GM12891 (cell line): Measurements from ENCODE around the gene RAPGEF2.
"Not testable (repeated sequence)": the region's sequence is repeated elsewhere in the genome, so short reads cannot be mapped to it uniquely, and the experiment has no call there.

Source experiments
- DNase-seq: peaks from one replicate; pipeline ENCODE4 v3.0.0; 2011; ENCODE audit warnings: low spot score; ENCODE audit not compliant: insufficient read length
- FAIRE-seq: peaks from 2 replicates; lab custom pipeline; 2011; peaks lifted over from hg19 to GRCh38; lab: Jason Lieb, UNC
- PAX5 ChIP-seq: IDR thresholded peaks from 2 replicates; pipeline ENCODE4 v1.6.1; 2011; ENCODE audit warnings: low read length, moderate library complexity, mild to moderate bottlenecking; ENCODE audit not compliant: insufficient read depth, severe bottlenecking
- POLR2A ChIP-seq: IDR thresholded peaks from 2 replicates; pipeline ENCODE4 v1.6.1; 2011; ENCODE audit warnings: low read depth, low read length, control low read depth
- POLR2AphosphoS5 ChIP-seq: IDR thresholded peaks from 2 replicates; pipeline ENCODE4 v1.6.1; 2011; ENCODE audit warnings: low read depth, low read length, control low read depth
- POU2F2 ChIP-seq: IDR thresholded peaks from 2 replicates; pipeline ENCODE4 v1.6.1; 2011; ENCODE audit warnings: low read depth, mild to moderate bottlenecking, control low read depth, low read length, moderate library complexity
- SPI1 ChIP-seq: IDR thresholded peaks from 2 replicates; pipeline ENCODE4 v1.6.1; 2011; ENCODE audit warnings: low read depth, low read length, control low read depth
- TAF1 ChIP-seq: IDR thresholded peaks from 2 replicates; pipeline ENCODE4 v1.6.1; 2011; ENCODE audit warnings: low read depth, low read length, control low read depth

RAPGEF2 gene

DNA sequence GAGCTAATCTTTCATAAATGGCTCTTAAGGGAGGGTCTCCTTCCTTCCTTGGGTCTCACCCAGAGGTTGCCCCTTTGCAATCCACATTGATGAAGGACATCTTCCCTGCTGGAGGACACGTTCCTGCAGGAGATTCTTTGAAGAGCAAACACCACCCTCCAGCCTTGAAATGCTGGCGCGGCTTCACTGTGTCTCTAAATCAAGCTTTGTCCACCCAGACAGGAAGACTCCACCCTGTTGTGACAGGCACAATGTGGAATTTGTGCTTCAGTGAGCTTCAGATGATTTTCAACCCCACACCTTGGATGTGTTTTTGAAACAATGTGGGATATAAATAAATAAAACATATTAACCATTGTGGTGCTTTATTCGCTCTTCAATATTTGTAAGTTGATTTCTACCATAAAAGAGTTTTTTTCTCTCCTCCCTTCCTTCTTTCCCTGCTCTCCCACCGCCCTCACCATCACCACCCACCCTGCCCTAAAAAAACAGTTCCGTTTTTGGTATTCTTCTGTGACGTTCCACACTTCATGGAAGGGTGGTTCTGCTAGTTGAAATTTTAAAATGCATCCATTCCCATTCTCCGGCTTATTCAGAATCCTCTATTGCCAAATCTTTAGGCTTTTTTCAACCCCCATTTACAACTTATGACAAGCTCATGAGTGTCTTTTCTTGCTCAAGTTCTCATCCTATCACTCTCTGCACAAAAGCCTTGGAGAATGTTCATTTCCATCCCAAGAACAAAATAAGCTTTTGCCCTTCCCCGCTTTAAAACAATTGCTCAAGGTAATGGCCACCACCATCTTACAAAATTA is 264.3 kb downstream of the RAPGEF2 start:
- FAIRE-seq = no peak
- TF ChIP-seq SPI1 (no peak), POU2F2 (no peak), POLR2AphosphoS5 (no peak), TAF1 (no peak), POLR2A (no peak), PAX5 (no peak)
- no peak for DNase-seq

DNA sequence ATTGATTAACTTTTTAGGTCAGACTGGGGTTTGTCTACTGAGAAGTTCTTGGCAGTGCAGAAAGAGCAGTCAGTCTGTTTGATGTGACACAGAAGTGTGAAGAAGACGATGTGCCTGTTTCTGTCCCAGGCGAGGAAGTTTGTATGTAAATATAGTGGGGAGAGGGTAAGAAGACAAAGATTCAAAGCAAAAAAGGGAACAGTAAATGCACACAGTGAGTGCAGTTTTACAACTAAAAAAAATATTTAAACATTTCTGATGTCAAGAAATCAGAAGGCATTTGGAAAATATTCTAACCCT is 264.9 kb downstream of the RAPGEF2 start:
- FAIRE-seq = peak; percentile 76
- TF ChIP-seq SPI1 (no peak), POLR2A (no peak), TAF1 (no peak), PAX5 (no peak), POU2F2 (no peak), POLR2AphosphoS5 (no peak)
- DNase-seq = no peak

DNA sequence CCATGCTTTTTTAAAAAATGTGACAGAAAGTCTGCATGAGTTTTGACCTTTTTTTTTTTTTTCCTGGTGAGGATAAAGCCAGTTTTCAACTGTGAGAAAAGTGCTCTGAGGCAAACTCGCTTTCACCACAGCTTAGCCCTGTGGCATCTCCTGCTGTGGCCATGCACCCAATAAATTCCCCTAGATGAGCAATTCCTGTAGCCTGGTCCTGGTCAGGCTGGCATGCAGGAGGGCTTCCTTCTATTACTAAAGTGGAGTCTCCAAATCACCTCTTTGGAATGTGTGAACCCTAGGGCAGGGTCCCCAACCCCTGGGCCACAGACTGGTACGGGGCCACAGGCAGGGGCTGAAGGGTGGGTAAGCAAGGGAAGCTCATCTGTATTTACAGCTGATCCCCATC is 265.4 kb downstream of the RAPGEF2 start:
- no peak for TF ChIP-seq SPI1
- no peak for TF ChIP-seq POU2F2
- no peak for TF ChIP-seq POLR2A
- TF ChIP-seq TAF1 = no peak
- no peak for TF ChIP-seq PAX5
- TF ChIP-seq POLR2AphosphoS5 = no peak
- FAIRE-seq (no peak), DNase-seq (no peak)

GRCh38 chr4:159369256-159369655 is 266.4 kb downstream of the RAPGEF2 start:
- DNase-seq (no peak), FAIRE-seq (no peak)
- TF ChIP-seq POU2F2 (no peak), PAX5 (no peak), POLR2A (no peak), POLR2AphosphoS5 (no peak), SPI1 (no peak)

GRCh38 chr4:159370286-159370685 is 267.4 kb downstream of the RAPGEF2 start:
- FAIRE-seq = no peak

DNA sequence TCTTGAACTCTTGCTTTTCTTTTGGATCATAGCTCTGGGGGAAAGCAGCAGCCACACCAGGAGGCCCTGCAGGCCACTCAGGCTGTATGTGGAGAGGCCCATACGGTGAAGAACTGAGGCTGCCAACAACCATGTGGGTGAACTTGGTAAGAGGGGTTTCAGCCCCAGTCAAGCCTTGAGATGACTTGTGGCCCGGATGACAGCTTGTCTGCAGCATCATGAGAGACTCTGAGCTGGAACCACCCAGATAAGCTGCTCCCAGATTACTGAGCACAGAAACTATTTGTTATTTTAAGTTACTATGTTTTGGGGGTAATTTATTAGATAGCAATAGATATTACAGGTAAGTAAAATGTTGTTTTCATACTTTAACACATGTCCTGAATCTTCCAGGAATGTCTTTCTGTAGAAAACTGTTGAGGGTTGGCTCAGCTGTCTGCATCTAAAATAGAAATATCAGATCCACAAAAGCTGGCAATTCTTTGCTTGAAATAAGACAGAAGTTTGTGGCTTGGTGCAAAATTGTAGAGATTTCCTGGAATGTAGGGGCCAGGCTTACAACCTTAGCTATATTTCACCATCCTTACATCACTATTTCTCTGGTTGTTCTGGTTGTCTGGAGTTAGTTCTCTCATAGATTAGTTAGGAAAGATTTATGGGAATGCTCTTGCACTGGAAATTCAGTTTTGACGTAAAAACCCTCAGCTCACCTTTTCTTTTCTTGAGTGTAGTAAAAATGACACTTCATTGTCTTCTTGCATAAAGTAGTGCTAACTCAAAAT is 272.1 kb downstream of the RAPGEF2 start:
- TF ChIP-seq POU2F2 (no peak), PAX5 (no peak), TAF1 (no peak), SPI1 (no peak), POLR2AphosphoS5 (no peak), POLR2A (no peak)
- FAIRE-seq (no peak), DNase-seq (no peak)

More at GRCh38 chr4:159370286-159370685, 267.4 kb downstream of the RAPGEF2 start:
- DNase-seq = no peak
- TF ChIP-seq SPI1 (no peak), TAF1 (no peak), POLR2A (no peak), POU2F2 (no peak), POLR2AphosphoS5 (no peak), PAX5 (no peak)

DNA sequence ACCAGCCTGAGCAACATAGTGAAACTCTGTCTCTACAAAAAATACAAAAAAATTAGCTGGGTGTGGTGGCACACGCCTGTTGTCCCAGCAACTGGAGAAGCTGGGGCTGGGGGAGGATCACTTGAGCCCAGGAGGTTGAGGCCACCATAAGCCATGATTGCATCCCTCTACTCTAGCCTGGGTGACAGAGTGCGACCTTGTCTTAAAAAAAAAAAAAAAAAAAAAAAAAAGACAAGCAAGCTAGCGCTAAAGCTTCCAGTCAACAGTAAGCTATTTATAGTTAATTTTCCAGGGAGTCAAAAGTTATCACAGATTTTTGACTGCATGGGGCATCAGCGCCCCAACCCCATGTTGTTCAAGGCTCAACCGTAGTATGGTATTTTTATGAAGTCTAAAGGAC is 273.4 kb downstream of the RAPGEF2 start:
- FAIRE-seq = no peak
- no peak for DNase-seq
- TF ChIP-seq POU2F2 (no peak), PAX5 (no peak), SPI1 (no peak), TAF1 (no peak), POLR2AphosphoS5 (no peak), POLR2A (no peak)

DNA sequence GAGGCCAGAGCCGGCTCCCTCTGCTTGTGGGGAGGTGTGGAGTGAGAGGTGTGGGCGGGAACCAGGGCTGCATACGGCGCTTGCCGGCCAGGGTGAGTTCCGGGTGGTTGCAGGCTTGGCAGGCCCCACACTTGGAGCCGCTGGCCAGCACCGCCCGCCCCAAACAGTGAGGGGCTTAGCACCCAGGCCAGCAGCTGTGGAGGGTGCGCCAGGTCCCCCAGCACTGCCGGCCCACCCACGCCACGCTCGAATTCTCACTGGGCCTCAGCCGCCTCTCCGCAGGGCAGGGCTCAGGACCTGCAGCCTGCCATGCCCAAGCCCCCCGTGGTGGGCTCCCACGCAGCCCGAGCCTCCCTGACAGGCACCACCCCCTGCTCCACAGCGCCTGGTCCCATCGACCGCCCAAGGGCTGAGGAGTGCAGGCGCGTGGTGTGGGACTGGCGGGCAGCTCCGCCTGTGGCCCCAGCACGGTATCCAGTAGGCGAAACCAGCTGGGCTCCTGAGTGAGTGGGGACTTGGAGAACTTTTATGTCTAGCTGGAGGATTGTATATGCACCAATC is 275.3 kb downstream of the RAPGEF2 start:
- no peak for FAIRE-seq
- TF ChIP-seq POLR2AphosphoS5 = no peak
- no peak for TF ChIP-seq POLR2A
- no peak for DNase-seq

- DNase-seq, FAIRE-seq: not testable (repeated sequence)
These were observed 276.2 kb downstream of the RAPGEF2 start for GRCh38 chr4:159379064-159379463.

DNA sequence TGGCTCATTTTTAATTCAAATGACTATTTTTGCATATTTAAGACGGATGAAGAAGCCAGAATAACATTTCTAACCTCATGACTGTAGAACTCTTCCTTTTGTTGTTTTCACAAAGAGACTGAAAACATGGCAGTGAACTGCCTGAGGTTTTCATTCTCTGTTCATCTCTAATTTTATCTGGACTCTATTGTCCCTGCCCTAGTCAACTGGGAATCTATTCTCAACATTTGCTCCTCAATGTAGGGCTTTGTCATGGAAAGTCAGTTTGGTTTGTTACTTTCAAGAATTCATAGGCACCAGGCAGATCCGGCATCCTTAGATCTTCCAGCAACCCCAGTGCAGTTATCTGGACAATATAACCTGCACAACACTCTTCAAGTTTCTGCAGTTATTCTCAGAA is 277.0 kb downstream of the RAPGEF2 start:
- DNase-seq (no peak), FAIRE-seq (no peak)
- TF ChIP-seq POU2F2 = no peak
- TF ChIP-seq SPI1 = no peak
- no peak for TF ChIP-seq POLR2A
- no peak for TF ChIP-seq POLR2AphosphoS5
- TF ChIP-seq TAF1 = no peak
- TF ChIP-seq PAX5 = no peak

DNA sequence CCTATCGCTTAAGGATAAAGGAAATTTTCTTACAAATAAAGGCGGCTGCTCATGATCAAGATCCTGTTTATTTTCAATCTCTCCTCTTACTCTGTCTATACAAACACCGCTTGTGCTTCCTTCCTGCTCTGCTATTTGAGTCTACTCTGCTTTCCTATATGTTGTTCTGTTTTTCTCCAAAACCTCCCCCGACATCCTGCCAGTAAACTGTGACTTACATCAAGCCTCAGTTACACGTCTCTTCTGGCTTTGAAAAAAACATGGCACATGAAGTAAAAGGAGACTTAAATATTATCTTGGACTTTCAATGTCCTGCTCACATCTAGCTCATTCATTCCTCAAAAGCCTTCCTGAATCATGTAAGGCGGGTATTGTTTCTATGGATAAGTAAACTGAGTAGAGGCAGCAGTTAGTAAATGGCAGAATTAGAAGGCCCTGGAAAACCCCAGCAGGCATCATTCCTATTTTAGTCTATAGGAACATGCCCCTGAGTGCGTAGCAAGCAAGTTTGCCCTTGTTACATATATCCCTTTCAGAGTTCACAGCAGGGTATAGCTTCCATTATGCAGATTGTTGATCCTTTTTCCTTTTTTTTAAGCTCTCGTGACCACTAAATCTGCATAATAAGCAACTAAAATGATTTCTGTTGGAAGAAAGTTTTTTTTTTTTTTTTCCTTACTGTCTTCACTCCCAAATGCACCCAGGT is 280.1 kb downstream of the RAPGEF2 start:
- no peak for FAIRE-seq
- no peak for DNase-seq
- TF ChIP-seq POLR2AphosphoS5 (no peak), SPI1 (no peak), TAF1 (no peak), POLR2A (no peak), PAX5 (no peak), POU2F2 (no peak)
